PC-9 (cell line): ENCODE data around the gene PTK6.

ENCODE experiments used
- EZH2 ChIP-seq: fragments of 200-600 bp; sonication (generic); IDR thresholded peaks from 2 replicates; pipeline ENCODE4 v1.8.0; 2017; ENCODE audit warnings: antibody characterized with exemption, low read depth
- TF ChIP-seq, protein P1 (sequence below): fragments of 200-600 bp; sonication (generic); conservative IDR thresholded peaks from 2 replicates; pipeline ENCODE4 v1.6.1; 2017; ENCODE audit warnings: mixed run types, antibody characterized with exemption, mild to moderate bottlenecking, moderate library complexity

DNA sequence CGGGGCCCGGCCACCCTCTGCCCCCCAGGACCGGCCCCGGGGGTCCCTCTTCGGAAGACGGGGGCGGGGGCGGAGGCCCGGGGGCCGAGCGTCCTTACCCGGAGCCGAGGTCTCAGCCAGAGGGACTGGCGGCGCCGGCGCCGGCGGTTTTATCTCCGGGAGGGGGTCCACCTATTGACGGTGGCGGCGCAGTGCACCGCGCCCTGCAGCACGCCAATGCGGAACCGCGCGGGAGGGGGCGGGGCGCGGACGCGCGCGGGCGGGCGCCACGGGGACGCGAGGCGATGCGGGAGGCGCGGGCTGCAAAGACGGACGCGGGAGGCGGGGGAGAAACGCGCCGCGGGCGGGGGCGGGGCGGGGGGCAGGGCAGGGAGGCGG is 38.2 kb downstream of the PTK6 start, which contains the start of gene EEF1A2:
- TF ChIP-seq, protein P1, sequence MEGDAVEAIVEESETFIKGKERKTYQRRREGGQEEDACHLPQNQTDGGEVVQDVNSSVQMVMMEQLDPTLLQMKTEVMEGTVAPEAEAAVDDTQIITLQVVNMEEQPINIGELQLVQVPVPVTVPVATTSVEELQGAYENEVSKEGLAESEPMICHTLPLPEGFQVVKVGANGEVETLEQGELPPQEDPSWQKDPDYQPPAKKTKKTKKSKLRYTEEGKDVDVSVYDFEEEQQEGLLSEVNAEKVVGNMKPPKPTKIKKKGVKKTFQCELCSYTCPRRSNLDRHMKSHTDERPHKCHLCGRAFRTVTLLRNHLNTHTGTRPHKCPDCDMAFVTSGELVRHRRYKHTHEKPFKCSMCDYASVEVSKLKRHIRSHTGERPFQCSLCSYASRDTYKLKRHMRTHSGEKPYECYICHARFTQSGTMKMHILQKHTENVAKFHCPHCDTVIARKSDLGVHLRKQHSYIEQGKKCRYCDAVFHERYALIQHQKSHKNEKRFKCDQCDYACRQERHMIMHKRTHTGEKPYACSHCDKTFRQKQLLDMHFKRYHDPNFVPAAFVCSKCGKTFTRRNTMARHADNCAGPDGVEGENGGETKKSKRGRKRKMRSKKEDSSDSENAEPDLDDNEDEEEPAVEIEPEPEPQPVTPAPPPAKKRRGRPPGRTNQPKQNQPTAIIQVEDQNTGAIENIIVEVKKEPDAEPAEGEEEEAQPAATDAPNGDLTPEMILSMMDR: no peak
- TF ChIP-seq EZH2: no peak
